Measurements from ENCODE around the gene TEX13A.
"Not testable (repeated sequence)": the region's sequence is repeated elsewhere in the genome, so short reads cannot be mapped to it uniquely, and the experiment has no call there.

The TEX13A gene, protein sequence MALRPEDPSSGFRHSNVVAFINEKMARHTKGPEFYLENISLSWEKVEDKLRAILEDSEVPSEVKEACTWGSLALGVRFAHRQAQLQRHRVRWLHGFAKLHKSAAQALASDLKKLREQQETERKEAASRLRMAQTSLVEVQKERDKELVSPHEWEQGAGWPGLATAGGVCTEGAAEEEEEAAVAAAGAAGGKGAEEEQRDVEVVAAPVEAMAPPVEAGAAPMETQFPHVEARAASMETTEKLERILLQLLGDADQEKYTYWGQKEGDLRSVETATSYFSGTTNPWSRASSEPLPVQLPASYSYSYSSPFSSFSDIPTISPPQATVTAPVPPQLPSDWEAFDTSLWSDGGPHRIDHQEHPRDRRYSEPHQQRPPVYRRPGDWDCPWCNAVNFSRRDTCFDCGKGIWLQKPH

GRCh38 chrX:105220636-105221035, at the start of gene TEX13A:
TEX13A (minus strand) TSS chrX:105220694; CDS start chrX:105220397, 297 bp downstream.
- DNase-seq: no peak

- no peak for DNase-seq
These were observed 48.9 kb upstream of the TEX13A start for GRCh38 chrX:105269386-105269785.

GRCh38 chrX:105267167-105267566, 46.7 kb upstream of the TEX13A start:
- DNase-seq: no peak

DNA sequence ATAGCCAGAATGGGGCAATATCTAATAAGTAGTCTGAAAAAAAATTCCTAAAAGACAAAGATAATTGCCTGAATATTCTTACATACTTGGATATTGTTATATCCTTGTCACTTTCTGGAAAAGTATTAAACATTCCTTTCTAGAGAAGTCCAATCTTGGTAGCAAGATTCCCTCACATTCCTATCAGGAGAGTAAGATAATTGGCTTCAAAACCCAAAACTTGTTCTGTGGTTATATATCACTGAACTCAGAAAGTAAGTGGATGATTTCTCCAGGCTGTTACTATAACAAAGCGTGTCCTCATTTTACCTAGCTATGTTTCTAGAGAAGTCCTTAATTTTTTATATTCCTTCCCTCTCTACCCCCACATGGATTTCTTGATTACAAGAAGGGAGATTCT, 46.0 kb upstream of the TEX13A start:
- DNase-seq: no peak

DNA sequence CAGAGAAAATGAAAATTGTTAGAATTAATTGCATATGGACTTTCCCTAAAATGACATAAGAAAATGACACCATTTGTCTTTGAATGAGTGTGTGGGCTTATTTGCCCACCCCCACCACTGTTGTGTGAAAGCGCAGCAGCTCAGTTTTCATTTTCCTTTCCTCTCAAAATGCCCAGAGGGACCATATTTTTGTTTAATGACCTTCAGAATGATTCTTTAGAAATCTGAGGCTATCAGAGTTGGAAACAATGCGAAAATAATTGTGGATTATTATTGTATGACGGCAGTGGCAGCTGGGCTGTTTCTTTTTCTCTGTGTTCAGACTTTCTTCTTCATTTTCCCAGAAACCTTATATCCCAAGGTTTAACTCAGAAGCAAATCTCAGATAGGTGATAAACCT, 44.6 kb upstream of the TEX13A start:
- DNase-seq: no peak

DNA sequence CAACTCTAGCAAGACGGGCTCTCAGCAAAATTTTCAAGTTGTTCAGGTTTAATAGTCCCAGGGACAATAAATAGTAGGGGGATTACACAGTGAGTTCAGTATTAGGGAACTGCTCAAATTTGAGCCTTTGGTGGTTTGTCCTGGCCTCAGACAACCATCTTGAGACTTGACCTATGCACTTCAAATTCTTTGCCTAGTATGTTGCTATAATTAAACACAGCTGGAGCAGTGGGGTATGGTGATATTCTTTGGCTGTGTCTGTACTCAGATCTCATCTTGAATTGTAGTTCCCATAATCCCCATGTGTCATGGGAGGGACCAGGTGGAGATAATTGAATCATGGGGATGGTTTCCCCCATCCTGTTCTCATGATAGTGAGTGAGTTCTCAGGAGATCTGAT, 43.3 kb upstream of the TEX13A start:
- DNase-seq: no peak

DNA sequence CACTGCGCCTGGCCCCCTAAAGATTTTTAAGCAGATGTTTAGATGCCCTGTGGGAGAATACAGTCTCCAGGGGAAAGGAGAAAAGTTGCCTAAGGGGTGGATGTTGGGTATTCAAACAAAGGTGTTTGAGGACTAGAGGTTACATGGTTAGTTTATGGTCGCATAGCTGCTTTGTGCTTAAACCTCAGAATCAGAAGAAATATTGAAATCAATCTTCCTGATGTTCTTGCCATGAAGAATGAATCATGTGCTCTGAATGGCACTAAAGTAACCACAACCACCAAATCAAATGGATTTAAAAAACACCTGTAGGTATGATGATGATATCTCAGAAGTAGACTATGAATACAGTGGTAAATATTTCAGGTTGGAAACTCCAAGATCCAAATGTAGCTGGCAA, 42.7 kb upstream of the TEX13A start:
- DNase-seq: no peak

DNA sequence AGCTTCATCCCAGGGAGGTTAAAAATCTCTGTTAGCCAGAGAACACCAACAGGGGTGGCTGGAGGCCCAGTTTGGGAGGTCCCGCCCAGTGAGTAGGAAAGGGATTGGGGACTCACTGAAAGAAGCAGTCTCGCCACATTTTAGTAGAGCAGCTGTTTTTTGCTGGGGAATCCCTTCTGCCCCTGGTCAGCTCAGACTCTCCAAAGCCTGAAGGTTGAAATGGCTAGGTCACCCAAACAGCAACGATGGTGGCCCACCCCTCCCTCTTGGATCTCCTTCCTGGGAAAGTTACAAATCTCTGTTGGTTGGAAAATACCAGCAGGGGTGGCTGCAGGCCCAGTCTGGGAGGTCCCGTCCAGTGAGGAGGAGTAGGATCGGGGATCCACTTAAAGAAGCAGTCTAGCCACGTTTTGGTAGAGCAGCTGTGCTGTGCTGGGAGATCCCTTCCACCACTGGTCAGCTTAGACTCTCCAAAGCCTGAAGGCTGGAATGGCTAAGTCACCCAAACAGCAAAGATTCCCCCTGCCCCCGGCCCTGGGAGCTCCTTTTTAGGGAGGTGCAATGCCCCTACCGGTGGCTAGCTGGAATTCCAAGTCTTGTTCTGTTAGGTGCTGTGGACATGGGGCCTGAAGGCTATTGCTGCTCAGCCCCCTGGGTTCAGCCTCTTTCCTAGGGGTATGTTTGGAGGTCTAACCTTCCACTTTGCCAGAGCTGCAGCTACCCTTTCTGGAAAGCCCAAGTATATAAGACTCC, 40.0 kb upstream of the TEX13A start:
- DNase-seq: no peak

DNA sequence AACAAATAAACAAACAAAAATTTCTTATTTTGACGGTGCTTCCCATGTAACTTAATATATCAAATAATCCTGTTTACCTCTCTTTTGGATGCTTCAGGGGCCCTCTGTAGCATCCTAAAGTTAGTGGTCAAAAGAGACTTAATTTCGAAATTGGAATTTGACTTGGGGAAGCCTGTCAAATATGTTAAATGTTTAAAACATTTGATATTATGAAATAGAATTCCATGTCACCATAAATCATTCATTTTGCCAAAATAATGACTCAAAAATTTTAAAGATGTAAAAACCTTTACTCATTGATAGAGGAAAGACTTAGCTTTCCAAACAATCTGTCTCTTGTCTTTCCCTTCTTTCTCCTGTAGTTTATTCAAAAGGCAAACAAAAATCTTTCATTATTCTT, 20.6 kb upstream of the TEX13A start:
- no peak for DNase-seq

GRCh38 chrX:105237407-105237806, 16.9 kb upstream of the TEX13A start:
- DNase-seq: not testable (repeated sequence)

- no peak for DNase-seq
These were observed 8.7 kb upstream of the TEX13A start for GRCh38 chrX:105229146-105229545.

- no peak for DNase-seq
These were observed 8.1 kb upstream of the TEX13A start for GRCh38 chrX:105228602-105229001.

DNA sequence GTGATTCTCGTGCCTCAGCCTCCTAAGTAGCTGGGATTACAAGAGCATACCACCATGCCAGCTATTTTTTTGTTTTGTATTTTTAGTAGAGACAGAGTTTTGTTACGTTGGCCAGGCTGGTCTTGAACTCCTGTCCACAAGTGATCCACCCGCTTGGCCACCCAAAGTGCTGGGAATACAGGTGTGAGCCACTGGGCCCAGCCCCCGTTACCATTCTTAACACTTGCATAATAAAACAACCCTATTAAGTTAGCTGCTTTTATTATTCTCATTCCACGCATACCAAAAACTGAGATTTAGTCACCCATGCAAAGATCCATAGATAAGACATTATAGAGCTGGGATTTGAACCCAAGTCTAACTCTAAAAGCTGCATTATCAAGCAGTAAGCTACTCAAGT, 6.0 kb upstream of the TEX13A start:
- DNase-seq: no peak

GRCh38 chrX:105221374-105221773, 880 bp upstream of the TEX13A start:
- no peak for DNase-seq

GRCh38 chrX:105219454-105220401, 766 bp downstream of the TEX13A start:
- no peak for DNase-seq

- no peak for DNase-seq
These were observed 9.4 kb downstream of the TEX13A start for GRCh38 chrX:105211066-105211575.

DNA sequence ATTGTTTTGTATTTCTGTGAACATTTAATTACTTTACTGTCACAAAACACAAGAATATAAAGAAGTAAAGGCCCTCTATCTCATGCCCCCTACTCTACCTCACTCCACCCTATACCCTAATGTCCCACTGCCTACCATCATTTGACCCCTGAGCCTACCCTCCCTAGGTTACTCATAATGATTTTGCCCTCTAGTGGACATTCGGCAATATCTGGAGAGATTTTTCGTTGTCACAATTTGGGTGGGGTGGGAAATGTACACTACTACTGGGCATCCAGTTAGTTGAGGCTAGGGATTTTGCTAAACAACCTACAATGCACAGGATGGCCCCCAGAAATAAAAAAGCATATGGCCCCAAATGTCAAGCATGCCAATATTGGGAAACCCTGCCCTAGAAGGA, 10.2 kb downstream of the TEX13A start:
- no peak for DNase-seq

- no peak for DNase-seq
These were observed 11.1 kb downstream of the TEX13A start for GRCh38 chrX:105209406-105209805.

DNA sequence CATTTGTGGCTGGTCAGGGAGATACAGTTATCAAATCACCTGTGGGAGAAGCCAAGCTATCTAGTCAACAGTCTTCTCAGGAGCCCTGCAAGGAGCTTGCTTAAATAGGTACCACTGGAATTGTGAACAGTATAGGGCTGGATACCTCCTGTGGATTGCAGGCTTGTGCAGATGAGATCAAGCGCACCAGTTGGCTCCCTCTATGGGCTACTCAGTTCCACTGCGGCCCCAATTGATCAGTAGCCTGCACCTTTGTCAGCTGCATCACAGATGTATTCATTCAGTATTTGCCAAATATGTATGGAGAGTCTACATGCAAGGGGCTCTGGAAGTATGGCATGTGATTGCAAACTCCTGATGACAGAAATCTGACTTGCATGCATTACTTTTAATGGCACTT, 28.6 kb downstream of the TEX13A start:
- no peak for DNase-seq

DNA sequence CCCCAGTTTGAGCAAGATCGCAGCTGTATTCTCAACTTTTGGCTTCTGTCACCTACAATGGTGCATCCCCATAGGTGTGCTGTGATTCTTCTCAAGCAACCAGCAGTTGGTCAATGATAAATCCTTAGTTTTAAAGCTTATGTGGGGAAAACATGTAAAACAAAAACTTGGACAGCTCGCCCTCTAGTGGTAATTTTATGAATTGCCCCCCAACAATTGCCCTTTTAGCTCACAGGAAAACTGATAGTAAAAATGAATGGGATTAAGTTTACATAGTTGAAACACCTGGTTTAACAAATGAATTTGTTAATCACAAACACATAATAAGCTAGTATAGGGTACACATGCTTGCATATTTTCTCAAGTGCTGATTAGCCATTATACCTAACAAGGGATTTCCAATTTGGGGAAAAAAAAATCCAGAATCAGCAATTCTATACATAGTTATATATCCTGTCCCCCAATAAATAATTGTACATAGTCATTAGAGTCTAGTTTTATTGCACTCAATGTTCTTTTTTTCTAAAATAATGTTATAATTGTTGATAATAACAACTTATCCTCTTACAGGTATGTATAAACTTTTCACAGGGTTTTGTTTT, 30.1 kb downstream of the TEX13A start:
- peak; percentile 10 for DNase-seq

- no peak for DNase-seq
These were observed 31.4 kb downstream of the TEX13A start for GRCh38 chrX:105189093-105189492.

DNA sequence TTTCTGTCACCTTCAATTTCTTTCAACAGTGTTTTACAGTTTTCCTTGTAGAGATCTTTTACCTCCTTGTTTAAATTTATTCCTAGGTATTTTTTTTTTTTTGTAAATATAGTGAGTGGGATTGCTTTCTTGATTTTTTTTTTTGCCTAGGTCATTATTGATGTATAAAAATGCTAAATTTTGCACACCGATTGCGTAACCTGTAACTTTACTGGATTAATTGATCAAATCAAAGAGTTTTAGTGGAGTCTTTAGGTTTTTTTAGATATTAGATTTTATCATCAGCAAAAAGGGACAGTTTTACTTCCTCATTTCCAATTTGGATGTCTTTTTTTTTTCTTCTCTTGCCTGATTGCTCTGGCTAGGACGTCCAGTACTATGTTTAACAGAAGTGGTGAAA, 40.9 kb downstream of the TEX13A start:
- no peak for DNase-seq

Measured in CD4-positive, alpha-beta T cell treated with Interleukin-17A for 4 hours (primary cell).